Breast epithelium (tissue), 3 donors: ENCODE data around the gene PTOV1.

Experiments used
- POLR2A ChIP-seq: fragments of 450-650 bp; IDR thresholded peaks from one replicate; pipeline ENCODE4 v1.6.1; 2016; ENCODE audit warnings: antibody characterized with exemption, mild to moderate bottlenecking, moderate library complexity
- POLR2AphosphoS5 ChIP-seq, 3 donors: sonication (generic); formaldehyde crosslinking; IDR thresholded peaks; one replicate each; pipeline ENCODE4 v1.6.1; 2017; ENCODE audit warnings: antibody characterized with exemption in 3 of 3
- TF ChIP-seq, protein P1 (sequence below), 3 donors: fragments of 450-650 bp; IDR thresholded peaks; one replicate each; pipeline ENCODE4 v1.5.1; 2016 to 2017; ENCODE audit warnings: antibody characterized with exemption in 3 of 3, mild to moderate bottlenecking in 3 of 3, moderate library complexity in 3 of 3

DNA sequence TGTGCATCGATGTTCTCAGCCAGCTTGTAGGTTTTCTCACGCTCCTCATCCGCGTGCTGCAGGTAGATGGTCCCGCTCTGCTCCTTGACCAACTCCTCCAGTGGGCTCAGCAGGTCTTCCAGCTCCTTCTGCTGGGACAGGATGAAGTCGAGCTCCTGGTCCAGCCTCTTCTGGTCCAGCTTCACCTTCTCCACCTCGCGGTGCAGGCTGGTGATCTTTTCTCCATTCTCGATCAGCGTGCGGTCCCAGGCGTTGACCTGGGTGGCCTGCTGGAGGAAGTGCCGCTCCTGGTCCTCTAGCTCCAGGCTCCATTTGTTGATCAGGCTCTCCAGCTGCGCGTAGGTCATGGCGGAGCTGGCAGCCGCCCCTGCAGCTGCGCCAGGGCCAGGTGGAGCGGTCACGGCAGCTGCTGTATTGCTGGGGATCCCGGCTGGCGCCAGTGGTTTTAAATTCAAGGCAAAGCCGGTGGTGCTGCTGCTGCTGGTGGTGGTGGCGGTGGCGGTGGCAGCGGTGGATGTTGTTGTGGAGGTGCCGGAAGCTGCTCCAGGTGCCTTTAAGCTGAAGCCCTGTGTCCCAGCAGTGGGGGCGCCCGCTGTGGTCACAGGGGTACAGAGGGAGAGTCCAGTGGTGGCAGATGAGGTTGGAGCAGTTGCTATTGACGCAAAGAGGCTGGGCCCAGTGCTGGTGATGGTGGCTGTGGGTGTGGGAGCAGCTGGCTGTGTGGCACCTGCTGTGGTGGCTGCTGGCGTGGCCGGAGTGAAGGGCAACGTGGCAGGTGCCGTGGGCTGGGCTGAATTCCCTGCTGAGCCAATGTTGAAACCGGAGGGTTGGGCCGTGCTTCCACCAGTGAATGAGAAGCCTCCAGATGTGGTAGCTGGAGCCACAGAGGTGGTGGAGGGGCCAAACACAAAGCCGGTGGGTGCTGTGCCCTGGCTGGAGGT, 57.8 kb downstream of the PTOV1 start:
- TF ChIP-seq, protein P1, sequence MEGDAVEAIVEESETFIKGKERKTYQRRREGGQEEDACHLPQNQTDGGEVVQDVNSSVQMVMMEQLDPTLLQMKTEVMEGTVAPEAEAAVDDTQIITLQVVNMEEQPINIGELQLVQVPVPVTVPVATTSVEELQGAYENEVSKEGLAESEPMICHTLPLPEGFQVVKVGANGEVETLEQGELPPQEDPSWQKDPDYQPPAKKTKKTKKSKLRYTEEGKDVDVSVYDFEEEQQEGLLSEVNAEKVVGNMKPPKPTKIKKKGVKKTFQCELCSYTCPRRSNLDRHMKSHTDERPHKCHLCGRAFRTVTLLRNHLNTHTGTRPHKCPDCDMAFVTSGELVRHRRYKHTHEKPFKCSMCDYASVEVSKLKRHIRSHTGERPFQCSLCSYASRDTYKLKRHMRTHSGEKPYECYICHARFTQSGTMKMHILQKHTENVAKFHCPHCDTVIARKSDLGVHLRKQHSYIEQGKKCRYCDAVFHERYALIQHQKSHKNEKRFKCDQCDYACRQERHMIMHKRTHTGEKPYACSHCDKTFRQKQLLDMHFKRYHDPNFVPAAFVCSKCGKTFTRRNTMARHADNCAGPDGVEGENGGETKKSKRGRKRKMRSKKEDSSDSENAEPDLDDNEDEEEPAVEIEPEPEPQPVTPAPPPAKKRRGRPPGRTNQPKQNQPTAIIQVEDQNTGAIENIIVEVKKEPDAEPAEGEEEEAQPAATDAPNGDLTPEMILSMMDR (IDR thresholded peaks at IDR 0.05): no peak
- TF ChIP-seq POLR2A (no peak), POLR2AphosphoS5 (IDR thresholded peaks at IDR 0.05) (no peak)
